H9 (cell line): ENCODE results near the gene PPP1R1B. TPM values are rescaled to one million over a fixed set of nuclear protein-coding genes. Genes with fewer than 3 reads are reported as not detected.

ENCODE experiments used
- DNase-seq: peaks from one replicate; pipeline ENCODE4 v3.0.0-alpha.2; 2017
- H2AFZ ChIP-seq: one replicate; pipeline ENCODE4 v1.6.1; 2013; ENCODE audit warnings: mild to moderate bottlenecking, low read length, control low read depth, moderate library complexity
- H2AK5ac ChIP-seq: 2 replicates; pipeline ENCODE4 v1.6.1; 2013; ENCODE audit warnings: low read length, control low read depth, mixed read lengths; ENCODE audit not compliant: insufficient read length
- H2BK120ac ChIP-seq: one replicate; pipeline ENCODE4 v1.6.1; 2013; ENCODE audit warnings: low read depth, mild to moderate bottlenecking, low read length, control low read depth, inconsistent platforms; ENCODE audit not compliant: poor library complexity, severe bottlenecking
- H2BK12ac ChIP-seq: 2 replicates; pipeline ENCODE4 v1.6.1; 2013; ENCODE audit warnings: low read length, control low read depth, mixed read lengths, low read depth; ENCODE audit not compliant: insufficient read length
- H2BK15ac ChIP-seq: 2 replicates; pipeline ENCODE4 v1.6.1; 2013; ENCODE audit warnings: low read depth, low read length, control low read depth
- H2BK20ac ChIP-seq: one replicate; pipeline ENCODE4 v1.6.1; 2013; ENCODE audit warnings: low read depth, mild to moderate bottlenecking, low read length, control low read depth, inconsistent platforms; ENCODE audit not compliant: poor library complexity, severe bottlenecking
- H2BK5ac ChIP-seq: 2 replicates; pipeline ENCODE4 v1.6.1; 2013; ENCODE audit warnings: low read length, control low read depth, mixed read lengths; ENCODE audit not compliant: insufficient read length
- H3K14ac ChIP-seq: 2 replicates; pipeline ENCODE4 v1.6.1; 2013; ENCODE audit warnings: low read length, control low read depth; ENCODE audit not compliant: insufficient read depth
- H3K18ac ChIP-seq: 2 replicates; pipeline ENCODE4 v1.6.1; 2013; ENCODE audit warnings: low read depth, mild to moderate bottlenecking, mixed read lengths, low read length, control low read depth; ENCODE audit not compliant: insufficient read length
- H3K23ac ChIP-seq: 2 replicates; pipeline ENCODE4 v1.6.1; 2013; ENCODE audit warnings: low read length, control low read depth, mixed read lengths, low read depth; ENCODE audit not compliant: insufficient read length
- H3K23me2 ChIP-seq: 2 replicates; pipeline ENCODE4 v1.6.1; 2013; ENCODE audit warnings: low read depth, mild to moderate bottlenecking, mixed read lengths, low read length, control low read depth; ENCODE audit not compliant: insufficient read length, poor library complexity, severe bottlenecking
- H3K27ac ChIP-seq: 2 replicates; pipeline ENCODE4 v1.5.1; 2013; ENCODE audit warnings: low read length, control low read depth, mixed read lengths, low read depth; ENCODE audit not compliant: insufficient read length
- H3K27me3 ChIP-seq: 2 replicates; pipeline ENCODE4 v1.6.1; 2013; ENCODE audit warnings: low read length, control low read depth, inconsistent platforms; ENCODE audit not compliant: insufficient read depth
- H3K4ac ChIP-seq: 2 replicates; pipeline ENCODE4 v1.6.1; 2013; ENCODE audit warnings: low read depth, mild to moderate bottlenecking, control low read depth, inconsistent platforms, low read length, moderate library complexity
- H3K4me1 ChIP-seq: 2 replicates; pipeline ENCODE4 v1.6.1; 2013; ENCODE audit warnings: low read length, control low read depth, inconsistent platforms; ENCODE audit not compliant: insufficient read depth
- H3K4me2 ChIP-seq: 2 replicates; pipeline ENCODE4 v1.6.1; 2013; ENCODE audit warnings: low read length, control low read depth, mixed read lengths; ENCODE audit not compliant: insufficient read length, insufficient read depth
- H3K56ac ChIP-seq: 2 replicates; pipeline ENCODE4 v1.6.1; 2013; ENCODE audit warnings: low read depth, mild to moderate bottlenecking, mixed read lengths, low read length, control low read depth; ENCODE audit not compliant: insufficient read length
- H3K79me1 ChIP-seq: 2 replicates; pipeline ENCODE4 v1.6.1; 2013; ENCODE audit warnings: low read depth, mild to moderate bottlenecking, moderate library complexity, low read length, control low read depth, inconsistent platforms; ENCODE audit not compliant: insufficient read depth, poor library complexity, severe bottlenecking
- H3K79me2 ChIP-seq: 2 replicates; pipeline ENCODE4 v1.6.1; 2013; ENCODE audit warnings: low read length, control low read depth, inconsistent platforms; ENCODE audit not compliant: insufficient read depth
- H3K9ac ChIP-seq: 2 replicates; pipeline ENCODE4 v1.6.1; 2013; ENCODE audit warnings: low read length, control low read depth, mixed read lengths; ENCODE audit not compliant: insufficient read length; ENCODE audit errors: extremely low read depth
- H3K9me3 ChIP-seq: one replicate; pipeline ENCODE4 v1.6.1; 2013; ENCODE audit warnings: low read depth, low read length, inconsistent platforms; ENCODE audit not compliant: control insufficient read depth
- H3T11ph ChIP-seq: one replicate; pipeline ENCODE4 v1.6.1; 2013; ENCODE audit warnings: mild to moderate bottlenecking, low read length, control low read depth, inconsistent platforms
- H4K20me1 ChIP-seq: one replicate; pipeline ENCODE4 v1.6.1; 2013; ENCODE audit not compliant: control insufficient read depth, insufficient read length, insufficient read depth
- H4K5ac ChIP-seq: 2 replicates; pipeline ENCODE4 v1.6.1; 2013; ENCODE audit warnings: low read depth, mild to moderate bottlenecking, mixed read lengths, low read length, control low read depth; ENCODE audit not compliant: insufficient read length
- H4K8ac ChIP-seq: replicated peaks from 2 replicates; pipeline ENCODE4 v1.6.1; 2013; ENCODE audit warnings: low read length, control low read depth, mixed read lengths, low read depth; ENCODE audit not compliant: insufficient read length
- H4K91ac ChIP-seq: 2 replicates; pipeline ENCODE4 v1.6.1; 2013; ENCODE audit warnings: low read depth, mild to moderate bottlenecking, moderate library complexity, mixed read lengths, low read length, control low read depth; ENCODE audit not compliant: insufficient read length
- H3K27ac Mint-ChIP-seq, 3 experiments: 2 replicates in 2 of 3; 3 replicates in 1 of 3; pipeline ENCODE4 v1.8.0; 2020 to 2021; ENCODE audit warnings: mixed read lengths in 3 of 3, mild to moderate bottlenecking in 1 of 3, moderate library complexity in 1 of 3
- H3K27me3 Mint-ChIP-seq: 2 replicates; pipeline ENCODE4 v1.8.0; 2021; ENCODE audit warnings: low read depth, mild to moderate bottlenecking, moderate library complexity, mixed read lengths
- H3K36me3 Mint-ChIP-seq, 3 experiments: 2 replicates in 2 of 3; 3 replicates in 1 of 3; pipeline ENCODE4 v1.8.0; 2020 to 2021; ENCODE audit warnings: low read depth in 3 of 3, mixed read lengths in 3 of 3; ENCODE audit not compliant: insufficient read depth in 1 of 3
- H3K4me1 Mint-ChIP-seq, 2 experiments: 2 replicates each; pipeline ENCODE4 v1.8.0; 2020; ENCODE audit warnings: mixed read lengths in 2 of 2
- H3K4me3 Mint-ChIP-seq, 2 experiments: 2 replicates in 1 of 2; 3 replicates in 1 of 2; pipeline ENCODE4 v1.8.0; 2020 to 2021; ENCODE audit warnings: mild to moderate bottlenecking in 2 of 2, mixed read lengths in 2 of 2, moderate library complexity in 1 of 2
- H3K9me3 Mint-ChIP-seq, 2 experiments: 2 replicates in 1 of 2; 3 replicates in 1 of 2; pipeline ENCODE4 v1.8.0; 2020; ENCODE audit warnings: mild to moderate bottlenecking in 2 of 2, mixed read lengths in 2 of 2, moderate library complexity in 1 of 2
- CTCF ChIP-seq: fragments of 200-600 bp; sonication (generic); conservative IDR thresholded peaks from 3 replicates; pipeline ENCODE4 v1.8.0; 2021; ENCODE audit warnings: antibody characterized with exemption, mild to moderate bottlenecking
- WGBS: extraction: QIAGEN DNeasy Blood & Tissue Kit; methylation state at CpG from one replicate; pipeline ENCODE4 v1.1.7; 2013; ENCODE audit warnings: missing lambda C conversion rate, low lambda C conversion rate, mixed read lengths; ENCODE audit not compliant: insufficient read length; ENCODE audit errors: extremely low coverage; 5-methylcytosine and 5-hydroxymethylcytosine counted together
- total RNA-seq: library from RNA; stranded (reverse); gene quantifications from 2 replicates; pipeline ENCODE4 v1.2.1, GENCODE V29; 2021

The PPP1R1B gene
- total RNA-seq, 1 experiment from 2014 or later: 15.5 TPM

GRCh38 chr17:39600288-39600996, 26.3 kb upstream of the PPP1R1B start:
- Histone ChIP-seq H3K79me2 (no peaks in the 10 kb centered on the region), H4K20me1 (no peaks in the 10 kb centered on the region), H3K79me1 (no peaks in the 10 kb centered on the region), H3K23me2 (peaks cover 8% of the 10 kb centered on the region), H2BK15ac (no peak overlapping the region), H2BK5ac (no peak overlapping the region), H3K4me1 (no peaks in the 10 kb centered on the region; the same call in 1 of the 2 replicates), H3K18ac (no peak overlapping the region), H2BK20ac (no peak overlapping the region), H3K9ac (no peak overlapping the region), H3T11ph (no peak overlapping the region), H4K5ac (no peak overlapping the region), H3K4ac (no peak overlapping the region), H3K23ac (no peak overlapping the region), H2AK5ac (no peak overlapping the region), H2AFZ (no peak overlapping the region), H2BK12ac (no peak overlapping the region), H4K8ac (no peak overlapping the region), H2BK120ac (no peak overlapping the region), H3K9me3 (no peaks in the 10 kb centered on the region), H3K14ac (no peak overlapping the region), H3K56ac (no peak overlapping the region), H3K4me2 (peak overlapping the region; percentile 28), H3K27me3 (peaks cover 95% of the 10 kb centered on the region), H4K91ac (no peak overlapping the region), H3K27ac (no peak overlapping the region)
- H3K4me1 Mint-ChIP-seq: peaks cover 34 to 76% of the 10 kb centered on the region in 2 experiments
- TF ChIP-seq CTCF: no peak
- H3K9me3 Mint-ChIP-seq: peaks cover 4% of the 10 kb centered on the region in 2 experiments; a peak in 2 of 5 replicates
- no peaks in the 10 kb centered on the region; a peak in 1 of 7 replicates for H3K36me3 Mint-ChIP-seq
- peak overlapping the region in 1 of 2 experiments; percentile 64; a peak in 3 of 5 replicates for H3K4me3 Mint-ChIP-seq
- WGBS: no CpG with 5 or more reads among the region's 13 CpGs
- no peak overlapping the region for H3K27ac Mint-ChIP-seq
- DNase-seq: peak; percentile 43
- peaks cover 99% of the 10 kb centered on the region for H3K27me3 Mint-ChIP-seq
